GM18511 (cell line): ENCODE measurements around the gene DERA.
"Not testable (repeated sequence)": the region's sequence is repeated elsewhere in the genome, so short reads cannot be mapped to it uniquely, and the experiment has no call there.

Experiments
- ATAC-seq: cut with Tn5 transposase; IDR thresholded peaks from one replicate; pipeline ENCODE4 v1.9.1; 2021; ENCODE audit warnings: mild to moderate bottlenecking, moderate library complexity; ENCODE audit not compliant: unreplicated experiment

The DERA gene

GRCh38 chr12:15910864-15911721 lies at the start of gene DERA:
DERA (plus strand) TSS chr12:15911332; CDS start chr12:15911384, 52 bp downstream.
- peak; percentile 93 for ATAC-seq

- no peak for ATAC-seq
These were observed 49.7 kb upstream of the DERA start for GRCh38 chr12:15861404-15861803.

- ATAC-seq, result no peak
These were observed 48.3 kb upstream of the DERA start for GRCh38 chr12:15862840-15863239.

DNA sequence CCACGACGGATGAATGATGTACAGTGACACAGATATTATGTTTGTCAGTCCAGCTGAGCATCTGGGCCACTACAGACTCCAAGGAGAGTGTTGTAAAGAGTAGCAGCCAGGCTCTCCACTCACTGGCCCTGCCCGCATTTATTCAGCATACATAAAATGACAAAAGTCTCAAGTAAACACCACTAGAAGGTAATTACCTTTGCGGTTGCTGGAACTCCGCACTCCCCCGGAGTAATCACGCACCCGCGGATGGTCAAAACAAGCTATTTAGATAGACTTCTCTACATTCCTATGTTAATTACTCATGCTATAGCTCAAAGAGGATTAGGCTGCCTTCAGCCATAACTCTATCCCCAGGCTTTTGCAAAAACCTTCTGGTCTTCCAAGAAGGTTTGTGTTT lies 47.8 kb upstream of the DERA start:
- no peak for ATAC-seq

GRCh38 chr12:15863984-15864383 lies 47.1 kb upstream of the DERA start:
- peak; percentile 95 for ATAC-seq

DNA sequence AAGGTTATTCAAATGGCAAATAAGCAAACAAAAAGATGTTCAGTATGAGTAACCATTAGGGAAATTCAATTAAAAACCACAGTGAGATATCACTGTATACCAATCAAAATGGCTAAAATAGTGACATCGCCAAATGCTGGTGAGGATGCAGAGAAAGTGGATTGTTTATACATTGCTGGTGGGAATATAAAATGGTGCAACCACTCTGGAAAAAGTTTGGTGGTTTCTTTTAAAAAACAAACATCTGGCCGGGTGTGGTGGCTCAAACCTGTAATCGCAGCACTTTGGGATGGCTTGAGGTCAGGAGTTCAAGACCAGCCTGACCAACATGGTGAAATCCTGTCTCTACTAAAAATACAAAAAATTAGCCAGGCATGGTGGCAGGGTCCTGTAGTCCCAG lies 42.9 kb upstream of the DERA start:
- no peak for ATAC-seq

DNA sequence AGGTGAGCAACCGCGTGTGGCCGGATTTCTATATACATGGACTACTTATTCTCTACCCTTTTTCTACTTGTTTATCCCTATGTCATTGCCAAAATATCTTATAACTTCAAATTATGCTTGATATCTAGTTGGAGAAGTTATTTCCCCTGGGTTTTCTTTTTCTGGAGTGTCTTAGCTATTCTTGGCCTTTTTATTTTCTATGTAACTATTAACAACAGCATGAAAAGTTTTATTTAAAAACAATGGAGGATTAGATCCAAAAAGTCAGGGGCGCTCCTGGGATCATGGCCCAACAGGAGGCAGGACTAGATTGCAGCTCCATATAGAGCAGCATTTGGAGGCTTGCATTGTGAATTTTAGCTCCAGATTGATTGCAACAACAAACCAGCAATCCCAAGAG lies 37.6 kb upstream of the DERA start:
- no peak for ATAC-seq

DNA sequence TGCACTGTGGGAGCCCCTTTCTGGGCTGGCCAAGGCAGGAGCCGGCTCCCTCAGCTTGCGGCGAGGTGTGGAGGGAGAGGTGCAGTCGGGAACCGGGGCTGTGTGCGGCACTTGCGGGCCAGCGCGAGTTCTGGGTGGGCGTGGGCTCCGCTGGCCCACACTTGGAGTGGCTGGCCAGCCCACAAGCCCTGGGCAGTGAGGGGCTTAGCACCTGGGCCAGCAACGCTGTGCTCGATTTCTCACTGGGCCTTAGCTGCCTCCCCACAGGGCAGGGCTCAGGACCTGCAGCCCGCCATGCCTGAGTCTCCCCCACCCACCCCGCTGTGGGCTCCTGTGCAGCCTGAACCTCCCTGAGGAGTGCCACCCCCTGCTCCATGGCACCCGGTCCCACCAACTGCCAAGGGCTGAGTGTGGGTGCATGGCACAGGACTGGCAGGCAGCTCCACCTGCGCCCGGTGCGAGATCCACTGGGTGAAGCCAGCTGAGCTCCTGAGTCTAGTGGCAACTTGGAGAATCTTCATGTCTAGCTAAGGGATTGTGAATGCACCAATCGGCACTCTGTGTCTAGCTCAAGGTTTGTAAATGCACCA lies 36.5 kb upstream of the DERA start:
- not testable (repeated sequence) for ATAC-seq

- no peak for ATAC-seq
These were observed 35.3 kb upstream of the DERA start for GRCh38 chr12:15875863-15876262.

DNA sequence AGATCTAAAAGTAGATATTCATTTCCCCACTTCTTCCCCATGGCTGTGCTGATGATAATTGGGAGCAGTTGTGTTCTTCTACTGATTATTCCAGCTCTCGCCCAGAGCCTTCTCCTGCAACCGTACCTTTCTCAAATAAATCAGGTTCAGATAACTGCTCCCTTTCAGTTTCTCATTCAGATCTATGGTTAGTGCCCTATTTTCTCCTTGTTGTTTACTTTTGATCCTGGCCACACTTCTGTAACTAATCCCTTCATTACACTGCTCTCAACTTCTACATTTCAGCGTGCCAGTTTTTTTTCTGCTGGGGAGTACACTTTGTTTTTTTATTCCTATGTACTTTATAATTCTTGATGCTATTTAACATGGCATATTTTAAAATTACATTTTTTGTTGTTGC lies 31.7 kb upstream of the DERA start:
- no peak for ATAC-seq

DNA sequence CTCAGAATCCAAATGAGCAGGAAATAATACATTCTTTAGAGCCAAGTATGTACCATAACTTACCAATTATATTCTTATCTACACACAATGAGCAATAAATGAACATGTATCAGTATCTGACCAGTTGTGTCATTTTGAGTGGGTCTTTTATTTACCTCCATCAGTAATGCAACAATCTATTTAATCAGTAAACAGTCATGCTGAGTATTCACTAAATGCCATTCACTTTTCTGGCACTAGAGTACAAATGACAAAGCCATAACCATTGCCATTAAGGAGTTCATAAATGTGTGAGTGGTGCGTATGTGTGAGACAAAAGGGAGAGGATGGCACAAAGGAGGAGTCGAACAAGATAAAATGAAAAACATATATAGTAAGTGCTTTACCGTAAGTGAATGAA lies 30.4 kb upstream of the DERA start:
- no peak for ATAC-seq

GRCh38 chr12:15882118-15882971 lies 28.8 kb upstream of the DERA start, which contains the start of gene STRAP:
STRAP (plus strand) TSS chr12:15882387; CDS start chr12:15882708, 321 bp downstream.
- peak; percentile 97 for ATAC-seq

DNA sequence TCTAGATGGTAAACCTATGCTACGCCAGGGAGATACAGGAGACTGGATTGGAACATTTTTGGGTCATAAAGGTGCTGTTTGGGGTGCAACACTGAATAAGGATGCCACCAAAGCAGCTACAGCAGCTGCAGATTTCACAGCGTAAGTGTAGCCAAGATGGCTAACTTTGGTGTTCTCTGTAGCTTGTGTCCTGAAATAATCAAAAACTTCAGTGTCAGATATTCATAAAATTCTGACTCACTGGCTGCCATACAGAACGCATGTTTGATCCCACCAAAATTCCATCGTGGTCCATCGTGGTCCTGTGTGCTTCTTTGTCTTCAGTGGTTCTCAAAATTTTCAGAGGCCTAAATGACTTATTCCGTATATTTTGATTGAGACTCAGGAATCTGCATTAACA lies 27.6 kb upstream of the DERA start:
- ATAC-seq, result no peak

- ATAC-seq, result no peak
These were observed 24.6 kb upstream of the DERA start for GRCh38 chr12:15886372-15887042.

DNA sequence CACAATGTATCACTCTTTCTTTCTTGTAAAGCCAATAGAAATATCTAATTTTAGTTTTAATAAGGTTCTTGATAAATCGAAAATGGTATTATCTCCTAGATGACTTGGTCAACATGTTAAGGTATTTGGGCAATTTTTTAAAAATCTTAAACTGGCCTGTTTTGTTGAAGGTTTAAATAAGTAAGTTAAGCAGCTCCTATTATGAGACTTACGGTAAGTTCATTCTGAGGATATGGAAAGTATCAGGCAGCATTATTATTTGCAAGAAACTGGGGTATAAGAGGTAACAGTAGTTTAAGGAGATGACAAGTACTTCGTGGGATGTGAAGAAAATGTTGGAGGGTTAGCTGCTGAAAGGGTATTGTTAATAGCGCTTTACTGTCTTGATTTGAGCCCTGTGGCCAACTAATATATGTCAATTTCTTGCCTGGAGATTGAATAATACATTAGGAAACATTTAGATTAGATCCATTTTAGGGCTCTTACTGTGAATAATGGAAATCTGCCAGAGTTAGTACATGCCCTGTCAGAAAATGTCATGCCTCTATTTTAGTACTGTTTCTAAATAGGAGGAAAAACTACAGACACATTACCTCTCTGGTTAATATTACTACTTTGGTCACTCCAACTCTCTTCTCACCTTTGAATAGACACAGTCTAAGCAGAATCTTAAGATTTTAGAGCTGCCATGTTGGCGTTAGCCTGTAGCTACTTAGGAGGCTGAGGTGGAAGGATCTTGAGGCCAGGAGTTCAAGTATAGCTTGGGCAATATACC lies 23.9 kb upstream of the DERA start:
- no peak for ATAC-seq

GRCh38 chr12:15892645-15893259 lies 18.4 kb upstream of the DERA start:
- no peak for ATAC-seq

GRCh38 chr12:15893260-15893659 lies 17.9 kb upstream of the DERA start:
- no peak for ATAC-seq

DNA sequence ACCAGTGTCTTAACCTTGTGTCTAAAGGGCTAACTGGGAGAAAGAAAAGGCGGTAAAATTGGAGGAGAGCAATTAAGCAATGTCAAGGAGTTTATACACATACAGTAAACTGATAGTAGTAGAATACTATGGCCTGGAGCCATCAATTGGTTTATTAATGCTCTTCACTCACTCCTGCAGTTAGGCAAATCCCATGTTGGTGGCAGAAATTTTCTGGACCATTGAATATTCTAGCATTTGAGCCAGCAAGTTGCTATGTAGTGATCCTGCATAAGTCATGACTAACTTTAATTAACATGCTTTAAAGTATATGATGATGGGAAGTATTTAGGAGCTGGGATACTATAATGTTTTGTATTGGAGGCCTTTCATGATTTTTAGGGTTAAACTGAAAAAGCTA lies 14.3 kb upstream of the DERA start:
- no peak for ATAC-seq

- no peak for ATAC-seq
These were observed 13.7 kb upstream of the DERA start for GRCh38 chr12:15897433-15897832.
